Left ventricle myocardium inferior (tissue), 1 donor: ENCODE results near the gene P4HA2. TPM values are rescaled to one million over a fixed set of nuclear protein-coding genes. Genes with fewer than 3 reads are reported as not detected.
A peak's percentile ranks its signal among the peaks of the same experiment; 100 is the strongest.

Experiments used
- DNase-seq: peaks from one replicate; pipeline ENCODE4 v3.0.0-alpha.2; 2020
- H3K27ac ChIP-seq: fragments of 200-600 bp; replicated peaks from 2 replicates; pipeline ENCODE4 v1.8.0; 2021
- H3K27me3 ChIP-seq: fragments of 200-600 bp; 2 replicates; pipeline ENCODE4 v1.8.0; 2021; ENCODE audit warnings: low read depth
- H3K36me3 ChIP-seq: fragments of 200-600 bp; 2 replicates; pipeline ENCODE4 v1.8.0; 2021
- H3K4me1 ChIP-seq: fragments of 200-600 bp; 2 replicates; pipeline ENCODE4 v1.8.0; 2021
- H3K4me3 ChIP-seq: fragments of 200-600 bp; 2 replicates; pipeline ENCODE4 v1.8.0; 2021; ENCODE audit warnings: mild to moderate bottlenecking, moderate library complexity
- H3K9me3 ChIP-seq: fragments of 200-600 bp; replicated peaks from 2 replicates; pipeline ENCODE4 v1.8.0; 2021
- intact Hi-C: fragments of 100-400 bp; cut with micrococcal nuclease; formaldehyde crosslinking; loops from one replicate; pipeline ENCODE4 v1.11.0; 2022
- total RNA-seq: library from RNA; stranded (reverse); fragmentation: NEBNext Ultra II Directional; extraction: Animal tissue kit (Norgen Biotek cat#: 25700); gene quantifications from one replicate; pipeline ENCODE4 v1.2.1, GENCODE V29; 2021
- TF ChIP-seq, protein P1 (sequence below): fragments of 200-600 bp; IDR thresholded peaks from 2 replicates; pipeline ENCODE4 v1.8.0; 2021; ENCODE audit warnings: antibody characterized with exemption, mild to moderate bottlenecking, borderline replicate concordance
- donor health status: DM: no; HTN: yes; CAD: no; lungs with severe emphysema.

Gene P4HA2
- total RNA-seq, 1 donor from 2014 or later: 80.5 TPM

DNA sequence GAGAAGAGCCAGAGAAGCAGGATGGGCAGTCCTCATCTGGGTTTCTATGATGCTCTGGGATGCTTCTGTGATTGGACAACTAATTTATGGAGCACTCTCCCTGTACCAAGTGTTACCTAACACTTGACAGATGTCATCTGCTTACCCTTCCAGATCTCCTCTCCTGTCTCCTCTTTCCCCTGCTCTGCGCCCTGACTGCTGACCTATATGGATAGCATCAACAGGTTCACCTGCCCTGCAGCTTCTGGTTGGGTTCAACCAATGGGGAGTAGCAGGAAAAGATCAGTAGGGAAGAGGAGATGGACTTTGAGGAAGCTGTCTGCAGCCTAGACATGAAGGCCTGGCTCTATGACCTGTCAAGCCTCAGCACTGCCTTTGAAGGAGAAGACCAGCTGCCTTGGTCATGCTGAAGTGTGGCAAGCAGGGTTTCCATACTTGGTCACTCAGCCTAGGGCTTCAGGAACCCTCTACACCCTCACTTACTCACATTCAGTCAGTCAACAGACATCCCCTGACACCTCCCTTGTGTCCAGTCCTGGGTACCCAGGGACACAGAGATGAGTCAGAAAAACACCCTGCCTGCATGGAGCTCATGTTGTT lies 11.3 kb upstream of the P4HA2 start:
- no peak for DNase-seq
- Histone ChIP-seq H3K9me3 (peaks cover 17% of the 10 kb centered on the region), H3K4me3 (no peak overlapping the region), H3K27ac (no peak overlapping the region), H3K27me3 (no peaks in the 10 kb centered on the region), H3K4me1 (no peaks in the 10 kb centered on the region), H3K36me3 (no peaks in the 10 kb centered on the region)
- intact Hi-C loops: no loop called here
- TF ChIP-seq, protein P1, sequence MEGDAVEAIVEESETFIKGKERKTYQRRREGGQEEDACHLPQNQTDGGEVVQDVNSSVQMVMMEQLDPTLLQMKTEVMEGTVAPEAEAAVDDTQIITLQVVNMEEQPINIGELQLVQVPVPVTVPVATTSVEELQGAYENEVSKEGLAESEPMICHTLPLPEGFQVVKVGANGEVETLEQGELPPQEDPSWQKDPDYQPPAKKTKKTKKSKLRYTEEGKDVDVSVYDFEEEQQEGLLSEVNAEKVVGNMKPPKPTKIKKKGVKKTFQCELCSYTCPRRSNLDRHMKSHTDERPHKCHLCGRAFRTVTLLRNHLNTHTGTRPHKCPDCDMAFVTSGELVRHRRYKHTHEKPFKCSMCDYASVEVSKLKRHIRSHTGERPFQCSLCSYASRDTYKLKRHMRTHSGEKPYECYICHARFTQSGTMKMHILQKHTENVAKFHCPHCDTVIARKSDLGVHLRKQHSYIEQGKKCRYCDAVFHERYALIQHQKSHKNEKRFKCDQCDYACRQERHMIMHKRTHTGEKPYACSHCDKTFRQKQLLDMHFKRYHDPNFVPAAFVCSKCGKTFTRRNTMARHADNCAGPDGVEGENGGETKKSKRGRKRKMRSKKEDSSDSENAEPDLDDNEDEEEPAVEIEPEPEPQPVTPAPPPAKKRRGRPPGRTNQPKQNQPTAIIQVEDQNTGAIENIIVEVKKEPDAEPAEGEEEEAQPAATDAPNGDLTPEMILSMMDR: no peak

DNA sequence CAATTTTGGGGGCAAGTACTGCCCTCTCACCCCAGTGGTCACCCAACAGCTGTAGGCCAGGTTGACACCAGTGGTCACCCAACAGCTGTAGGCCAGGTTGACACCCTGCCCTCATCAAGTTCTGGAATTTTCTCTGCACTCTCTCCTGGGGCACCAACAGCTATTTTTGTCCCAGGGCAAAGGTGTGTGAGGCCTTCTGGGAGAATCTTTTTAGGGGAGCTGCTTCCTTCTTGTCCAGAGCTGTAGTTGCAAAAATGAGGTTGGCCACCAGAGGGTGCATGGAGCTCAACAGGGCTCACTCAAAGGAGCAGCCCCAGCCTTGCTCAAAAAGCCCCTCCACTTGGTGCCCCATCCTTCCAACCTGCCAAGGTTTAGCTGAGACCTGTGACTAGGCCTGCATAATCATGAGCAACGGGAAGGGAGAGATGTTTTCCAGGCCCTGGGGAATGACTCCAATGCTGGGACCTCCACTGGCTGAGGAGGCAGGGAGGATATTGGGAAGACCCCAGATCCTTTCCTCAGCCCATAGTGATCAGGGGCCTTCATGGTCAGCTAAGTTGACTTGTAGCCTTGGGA lies 10.6 kb upstream of the P4HA2 start:
- H3K36me3 ChIP-seq: no peaks in the 10 kb centered on the region
- H3K27ac ChIP-seq: no peak overlapping the region
- TF ChIP-seq, protein P1: peak; percentile 90
- intact Hi-C loops: no loop called here
- peaks cover 11% of the 10 kb centered on the region for H3K9me3 ChIP-seq
- peak; percentile 59 for DNase-seq
- H3K4me1 ChIP-seq: no peaks in the 10 kb centered on the region
- no peak overlapping the region for H3K4me3 ChIP-seq
- no peaks in the 10 kb centered on the region for H3K27me3 ChIP-seq

DNA sequence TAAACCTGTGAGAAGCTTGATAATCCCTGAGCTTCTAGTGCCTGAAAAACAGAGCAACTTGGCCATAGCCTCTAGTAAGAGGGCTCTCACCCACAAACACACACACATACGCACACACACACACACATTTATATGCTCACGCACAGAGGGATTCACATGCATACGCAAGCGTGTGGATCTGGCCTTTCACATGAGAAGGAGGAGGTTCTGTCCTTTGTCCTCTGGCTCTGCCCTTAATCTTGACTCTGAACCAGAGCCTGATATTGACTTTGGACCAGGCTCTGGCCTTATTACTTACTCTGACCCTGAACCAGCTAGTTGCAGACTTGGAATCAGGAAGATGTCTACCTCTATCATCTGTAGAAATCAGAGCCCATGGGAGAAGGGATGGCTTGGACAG lies 10.0 kb upstream of the P4HA2 start:
- H3K27ac ChIP-seq: no peak overlapping the region
- peaks cover 11% of the 10 kb centered on the region for H3K9me3 ChIP-seq
- intact Hi-C loops: no loop called here
- TF ChIP-seq, protein P1: no peak
- H3K4me3 ChIP-seq: no peak overlapping the region
- no peaks in the 10 kb centered on the region for H3K36me3 ChIP-seq
- DNase-seq: no peak
- H3K4me1 ChIP-seq: no peaks in the 10 kb centered on the region
- H3K27me3 ChIP-seq: no peaks in the 10 kb centered on the region

DNA sequence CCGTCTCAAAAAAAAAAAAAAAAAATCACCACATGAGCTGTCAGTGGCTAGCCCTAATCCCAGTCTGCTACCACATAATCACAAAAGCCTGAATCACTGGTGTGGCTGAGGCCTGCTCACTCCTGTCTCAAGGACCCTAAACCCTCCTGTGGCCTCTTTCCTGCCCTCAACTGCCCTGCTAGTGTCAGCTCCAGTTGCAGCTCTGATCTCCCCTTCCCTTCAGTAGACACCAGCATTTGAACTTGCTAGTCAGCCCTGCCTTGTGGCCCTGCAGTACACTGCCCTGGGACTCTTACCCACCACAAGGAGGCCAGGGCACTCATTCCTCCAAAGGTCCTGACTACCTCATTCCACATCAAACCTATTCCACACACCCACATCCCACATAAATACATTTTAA lies 9.5 kb upstream of the P4HA2 start:
- TF ChIP-seq, protein P1: no peak
- Histone ChIP-seq H3K27me3 (no peaks in the 10 kb centered on the region), H3K36me3 (no peaks in the 10 kb centered on the region), H3K4me1 (no peaks in the 10 kb centered on the region), H3K9me3 (peaks cover 11% of the 10 kb centered on the region), H3K27ac (no peak overlapping the region), H3K4me3 (no peak overlapping the region)
- intact Hi-C loops: no loop called here
- DNase-seq: no peak

DNA sequence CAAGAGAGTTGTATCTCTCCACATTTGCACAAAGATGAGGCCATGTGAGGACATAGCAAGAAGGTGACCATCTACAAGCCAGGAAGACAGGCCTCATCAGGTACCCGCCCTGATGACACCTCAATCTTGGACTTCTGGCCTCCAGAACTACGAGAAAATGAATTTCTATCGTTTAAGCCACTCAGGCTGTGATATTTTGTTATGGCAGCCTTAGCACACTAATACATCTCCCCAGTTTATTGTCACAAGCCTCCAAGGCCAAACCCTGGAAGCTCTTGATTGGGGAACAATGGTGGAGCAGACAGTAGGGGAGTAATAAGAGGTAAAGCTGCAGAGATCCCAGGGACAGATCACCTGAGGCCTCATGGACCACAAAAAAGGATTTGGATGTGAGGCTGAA lies 7.7 kb upstream of the P4HA2 start:
- TF ChIP-seq, protein P1: no peak
- DNase-seq: no peak
- intact Hi-C loops: no loop called here
- Histone ChIP-seq H3K9me3 (no peaks in the 10 kb centered on the region), H3K4me3 (no peak overlapping the region), H3K27ac (no peak overlapping the region), H3K4me1 (no peaks in the 10 kb centered on the region), H3K36me3 (no peaks in the 10 kb centered on the region), H3K27me3 (no peaks in the 10 kb centered on the region)
